Measurements from ENCODE around the gene CATSPERE.

Gene CATSPERE

GRCh38 chr1:244605835-244606370 is 144.8 kb downstream of the CATSPERE start:
- no peak for TF ChIP-seq CTCF (IDR thresholded peaks at IDR 0.05; ENCODE audit: poor library complexity, severe bottlenecking)
- H3K27me3 ChIP-seq (ENCODE audit: insufficient read depth, poor library complexity, severe bottlenecking): no peaks in the 10 kb centered on the region
- no peak overlapping the region for H3K4me3 ChIP-seq (ENCODE audit: severe bottlenecking)
- H3K9me3 ChIP-seq (ENCODE audit: severe bottlenecking): no peaks in the 10 kb centered on the region
- ATAC-seq (ENCODE audit: low read depth): no peak
- H3K4me1 ChIP-seq (ENCODE audit: insufficient read depth, poor library complexity, severe bottlenecking): no peaks in the 10 kb centered on the region
- no peaks in the 10 kb centered on the region for H3K36me3 ChIP-seq (ENCODE audit: low read depth)
- DNase-seq (ENCODE audit: low spot score): no peak
- no peak overlapping the region for H3K27ac ChIP-seq (ENCODE audit: poor library complexity, severe bottlenecking)

GRCh38 chr1:244614113-244614836 is 153.2 kb downstream of the CATSPERE start:
- no peaks in the 10 kb centered on the region for H3K9me3 ChIP-seq (ENCODE audit: severe bottlenecking)
- no peaks in the 10 kb centered on the region for H3K36me3 ChIP-seq (ENCODE audit: low read depth)
- no peak for TF ChIP-seq CTCF (IDR thresholded peaks at IDR 0.05; ENCODE audit: poor library complexity, severe bottlenecking)
- DNase-seq (ENCODE audit: low spot score) (no peak), ATAC-seq (ENCODE audit: low read depth) (no peak)
- H3K4me3 ChIP-seq (ENCODE audit: severe bottlenecking): no peak overlapping the region
- H3K27me3 ChIP-seq (ENCODE audit: insufficient read depth, poor library complexity, severe bottlenecking): no peaks in the 10 kb centered on the region
- H3K4me1 ChIP-seq (ENCODE audit: insufficient read depth, poor library complexity, severe bottlenecking): no peaks in the 10 kb centered on the region
- no peak overlapping the region for H3K27ac ChIP-seq (ENCODE audit: poor library complexity, severe bottlenecking)

GRCh38 chr1:244614879-244615278 is 153.8 kb downstream of the CATSPERE start:
- Histone ChIP-seq H3K36me3 (ENCODE audit: low read depth) (no peaks in the 10 kb centered on the region), H3K27ac (ENCODE audit: poor library complexity, severe bottlenecking) (no peak overlapping the region), H3K4me3 (ENCODE audit: severe bottlenecking) (no peak overlapping the region), H3K9me3 (ENCODE audit: severe bottlenecking) (no peaks in the 10 kb centered on the region), H3K27me3 (ENCODE audit: insufficient read depth, poor library complexity, severe bottlenecking) (no peaks in the 10 kb centered on the region), H3K4me1 (ENCODE audit: insufficient read depth, poor library complexity, severe bottlenecking) (no peaks in the 10 kb centered on the region)
- ATAC-seq (ENCODE audit: low read depth): no peak
- TF ChIP-seq CTCF (IDR thresholded peaks at IDR 0.05; ENCODE audit: poor library complexity, severe bottlenecking): no peak
- no peak for DNase-seq (ENCODE audit: low spot score)

GRCh38 chr1:244615301-244615700 is 154.2 kb downstream of the CATSPERE start:
- Histone ChIP-seq H3K4me3 (ENCODE audit: severe bottlenecking) (no peak overlapping the region), H3K27me3 (ENCODE audit: insufficient read depth, poor library complexity, severe bottlenecking) (no peaks in the 10 kb centered on the region), H3K9me3 (ENCODE audit: severe bottlenecking) (no peaks in the 10 kb centered on the region), H3K27ac (ENCODE audit: poor library complexity, severe bottlenecking) (no peak overlapping the region), H3K36me3 (ENCODE audit: low read depth) (no peaks in the 10 kb centered on the region), H3K4me1 (ENCODE audit: insufficient read depth, poor library complexity, severe bottlenecking) (no peaks in the 10 kb centered on the region)
- DNase-seq (ENCODE audit: low spot score) (no peak), ATAC-seq (ENCODE audit: low read depth) (no peak)
- no peak for TF ChIP-seq CTCF (IDR thresholded peaks at IDR 0.05; ENCODE audit: poor library complexity, severe bottlenecking)

GRCh38 chr1:244626709-244627108 is 165.6 kb downstream of the CATSPERE start:
- Histone ChIP-seq H3K36me3 (ENCODE audit: low read depth) (no peaks in the 10 kb centered on the region), H3K9me3 (ENCODE audit: severe bottlenecking) (no peaks in the 10 kb centered on the region), H3K27ac (ENCODE audit: poor library complexity, severe bottlenecking) (no peak overlapping the region), H3K4me3 (ENCODE audit: severe bottlenecking) (no peak overlapping the region), H3K27me3 (ENCODE audit: insufficient read depth, poor library complexity, severe bottlenecking) (no peaks in the 10 kb centered on the region), H3K4me1 (ENCODE audit: insufficient read depth, poor library complexity, severe bottlenecking) (no peaks in the 10 kb centered on the region)
- DNase-seq (ENCODE audit: low spot score) (no peak), ATAC-seq (ENCODE audit: low read depth) (no peak)
- no peak for TF ChIP-seq CTCF (IDR thresholded peaks at IDR 0.05; ENCODE audit: poor library complexity, severe bottlenecking)

All from RWPE2 (cell line).